DMS53 treated with DMSO at 0.1 percent for 48 hours (cell line): ENCODE data around the gene UNC13C.

Source experiments
- DNase-seq: peaks from one replicate; lab custom pipeline; 2025; ENCODE audit not compliant: unreplicated experiment; lab: John Stamatoyannopoulos, UW

The UNC13C gene

DNA sequence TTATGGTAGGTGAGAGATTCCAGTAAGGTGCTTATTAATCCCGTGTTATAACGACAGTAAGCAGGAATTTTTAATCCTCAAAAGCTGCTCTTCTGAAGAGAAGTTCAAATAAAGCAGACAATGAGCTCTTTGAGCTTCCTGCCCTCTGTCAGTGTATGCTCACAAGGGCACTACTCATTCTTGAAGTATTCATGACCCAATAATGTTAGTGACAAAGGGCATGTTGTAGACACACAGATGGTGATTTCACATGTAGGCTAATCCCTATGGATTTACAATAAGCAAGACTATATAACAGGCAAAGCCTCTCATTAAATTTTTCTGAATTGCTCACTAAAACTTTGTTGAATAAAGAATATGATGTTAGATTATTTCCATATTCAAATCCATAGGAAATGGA is 639.9 kb downstream of the UNC13C start:
- DNase-seq = peak; percentile 42

DNA sequence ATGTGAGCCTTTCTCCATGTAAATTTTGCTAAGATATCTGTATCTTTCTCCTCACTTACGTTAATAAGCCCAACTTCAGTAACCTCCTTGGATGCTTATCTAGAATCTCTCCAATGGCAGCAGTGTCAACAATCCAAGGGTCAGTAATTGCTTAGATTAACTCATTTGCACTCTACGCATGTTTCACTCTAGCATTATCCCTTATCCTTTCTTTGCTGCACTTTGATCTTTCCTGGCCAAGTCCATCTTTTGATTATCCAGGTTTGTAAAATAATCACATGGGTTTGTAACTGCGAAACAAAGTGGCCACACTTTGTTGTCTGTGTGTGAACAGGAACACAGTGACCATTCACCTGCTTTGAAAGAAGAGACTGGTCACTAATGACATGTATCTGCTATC is 640.9 kb downstream of the UNC13C start:
- no peak for DNase-seq

DNA sequence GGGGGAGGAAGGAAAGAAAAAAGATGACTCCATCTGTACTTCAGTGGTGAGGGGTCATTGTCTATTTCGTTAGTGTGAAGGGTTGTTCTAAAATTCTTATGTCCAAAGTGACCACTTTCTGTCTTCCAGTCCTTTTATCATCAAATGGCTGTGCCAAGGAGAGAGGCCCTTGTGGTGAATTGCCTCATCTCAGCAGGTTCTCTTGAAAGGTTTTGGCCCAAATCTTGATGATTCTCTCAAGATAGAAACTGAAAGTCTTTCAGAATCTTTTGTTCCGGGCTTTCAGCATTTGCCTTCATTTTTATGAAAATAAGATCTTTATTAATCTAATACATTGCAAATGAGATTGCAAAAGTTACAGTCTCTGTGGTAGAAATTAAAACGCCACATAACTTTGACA is 642.7 kb downstream of the UNC13C start:
- DNase-seq = no peak

DNA sequence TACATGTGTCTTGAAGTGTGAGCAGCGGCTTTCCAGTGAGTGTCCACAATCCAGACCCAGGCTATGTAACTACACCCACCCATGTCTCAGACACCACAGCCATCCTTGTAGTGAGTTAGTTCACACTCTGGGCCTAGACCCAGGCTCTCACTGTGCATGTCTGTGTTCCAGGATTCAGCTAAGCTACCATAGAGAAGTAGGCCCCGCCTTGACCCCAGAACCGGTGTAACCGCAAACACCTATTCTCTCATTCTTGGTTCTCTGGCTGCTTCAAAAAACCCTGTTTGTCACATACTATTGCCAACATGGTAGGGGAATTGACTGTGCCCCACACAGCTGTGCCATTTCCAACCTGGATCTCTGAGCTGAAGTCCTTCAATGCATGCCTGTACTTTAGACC is 657.9 kb downstream of the UNC13C start:
- no peak for DNase-seq

DNA sequence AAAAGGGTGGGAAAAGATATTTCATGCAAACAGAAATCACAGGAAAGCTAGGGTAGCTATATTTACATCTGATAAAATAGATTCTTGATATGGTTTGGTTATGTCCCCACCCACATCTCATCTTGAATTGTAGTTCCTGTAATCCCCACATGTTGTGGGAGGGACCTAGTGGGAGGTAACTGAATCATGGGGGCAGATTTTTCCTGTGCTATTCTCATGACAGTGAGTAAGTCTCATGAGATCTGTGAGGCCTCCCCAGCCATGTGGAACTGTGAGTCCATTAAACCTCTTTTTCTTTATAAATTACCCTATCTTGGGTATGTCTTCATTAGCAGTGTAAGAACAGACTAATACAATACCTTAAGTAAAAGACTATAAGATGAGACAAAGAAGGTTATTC is 660.4 kb downstream of the UNC13C start:
- no peak for DNase-seq

DNA sequence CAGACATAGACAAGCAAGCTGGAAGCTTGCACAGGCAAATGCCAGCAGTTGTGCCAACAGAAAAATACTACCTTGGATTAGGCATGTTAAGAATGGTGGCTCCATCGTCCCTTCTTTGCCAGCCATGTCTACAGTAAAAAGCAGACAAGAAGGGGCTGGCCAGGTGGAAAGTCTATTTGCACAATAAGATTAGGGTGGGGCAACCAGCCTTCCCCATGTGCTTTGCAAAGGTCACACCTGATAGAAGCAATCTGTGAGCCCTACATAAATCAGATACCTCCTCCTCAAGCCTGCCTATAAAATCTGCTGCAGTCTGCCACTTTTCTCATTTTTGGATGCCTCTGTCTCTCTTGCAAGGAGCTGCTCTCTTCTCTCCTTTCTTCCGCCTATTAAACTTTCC is 662.6 kb downstream of the UNC13C start:
- no peak for DNase-seq

DNA sequence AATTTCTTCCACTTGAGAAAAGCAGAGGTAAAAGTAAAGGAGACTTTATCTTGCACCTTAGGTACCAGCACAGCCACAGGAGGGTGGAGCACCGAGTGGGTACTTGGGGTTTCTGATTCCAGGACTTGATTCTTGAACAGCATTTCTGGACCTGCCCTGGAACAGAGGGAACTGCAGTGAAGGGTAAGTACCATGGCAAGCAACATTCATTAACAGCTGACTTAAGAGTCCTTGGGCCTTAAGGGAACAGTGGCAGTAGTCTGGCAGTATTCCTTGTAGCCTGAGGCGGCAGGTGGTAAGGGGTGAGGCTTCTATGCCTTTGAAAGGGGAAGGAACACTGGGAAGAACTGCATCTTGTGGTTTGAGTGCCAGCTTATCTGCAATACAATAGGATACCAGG is 666.6 kb downstream of the UNC13C start:
- DNase-seq = no peak

DNA sequence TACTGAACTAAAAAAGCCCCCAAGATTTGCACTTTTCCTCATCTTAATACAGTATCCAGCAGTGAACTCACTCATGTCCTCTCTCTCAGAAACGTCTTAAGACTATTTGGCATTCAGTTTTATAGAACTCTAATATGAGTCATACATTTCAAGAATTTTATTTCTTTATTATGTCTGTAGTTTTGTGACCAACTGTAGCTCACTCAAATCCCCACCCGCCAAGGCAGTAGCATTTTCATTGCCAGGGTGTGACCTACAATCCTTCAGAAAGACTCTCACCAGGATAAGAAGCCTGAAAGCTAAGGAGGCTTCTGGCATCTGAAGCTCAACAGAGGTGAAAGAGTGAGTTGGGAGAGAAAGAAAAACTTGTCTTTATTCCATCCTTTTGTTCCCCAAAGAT is 681.4 kb downstream of the UNC13C start:
- no peak for DNase-seq

DNA sequence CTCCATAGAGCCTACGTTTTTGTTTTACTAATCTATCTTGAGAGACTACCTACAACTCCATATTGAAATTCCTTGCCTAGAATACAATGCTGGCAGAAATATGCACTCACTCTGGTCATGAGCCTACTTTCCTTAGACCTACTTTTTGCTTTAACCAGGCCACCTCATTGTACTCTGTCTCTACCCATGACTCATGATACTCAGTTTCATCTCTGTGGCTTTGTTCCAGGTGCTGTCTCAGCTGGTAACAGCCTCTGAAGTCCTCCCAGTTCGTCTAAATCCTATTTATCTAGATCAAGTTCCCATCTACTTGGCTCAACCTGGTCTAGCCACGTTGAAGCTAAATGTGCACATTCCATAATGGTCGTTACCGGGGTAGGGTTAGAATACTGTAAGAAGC is 682.1 kb downstream of the UNC13C start:
- no peak for DNase-seq

DNA sequence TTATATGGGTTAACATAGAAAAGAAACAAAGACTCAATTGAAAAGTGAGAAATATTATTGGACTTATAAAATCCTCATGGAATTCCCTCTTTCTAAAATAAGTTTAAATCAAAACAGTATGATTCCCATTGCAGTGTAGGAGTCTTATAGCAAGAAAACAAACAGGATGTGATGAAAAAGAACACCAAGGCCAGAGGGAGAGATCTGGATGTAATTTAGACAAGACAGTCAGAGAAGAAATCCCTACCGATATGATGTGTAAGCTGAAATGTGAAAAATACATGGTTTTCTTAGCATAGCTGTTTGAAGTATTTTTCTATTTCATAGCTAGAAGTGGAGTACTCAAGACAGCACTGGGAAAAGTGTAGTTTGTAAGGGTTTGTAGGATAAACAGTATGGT is 697.0 kb downstream of the UNC13C start:
- no peak for DNase-seq

DNA sequence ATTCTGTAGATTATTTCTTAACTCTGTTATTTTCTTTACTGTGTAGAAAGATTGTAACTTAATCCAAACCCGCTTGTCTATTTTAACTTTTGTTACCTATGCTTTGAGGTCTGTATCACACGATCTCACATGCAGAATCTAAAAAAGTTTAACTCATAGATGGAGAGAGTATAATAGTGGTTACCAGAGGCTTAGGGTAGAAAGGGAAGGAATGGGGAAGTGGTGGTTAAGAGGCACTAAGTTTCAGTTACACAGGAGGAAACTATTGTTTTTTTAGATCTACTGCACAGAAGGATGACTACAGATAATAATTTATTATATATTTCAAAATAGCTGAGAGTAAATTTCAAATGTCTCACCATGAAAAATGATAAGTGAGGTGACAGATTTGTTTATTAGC is 703.3 kb downstream of the UNC13C start:
- no peak for DNase-seq
